Colonic mucosa (tissue), 4 donors: ENCODE data around the gene DDX25. TPM values are rescaled to one million over a fixed set of nuclear protein-coding genes. Genes with fewer than 3 reads are reported as not detected.

Experiments
- DNase-seq: peaks from one replicate; pipeline ENCODE4 v3.0.0-alpha.2; 2020
- H3K27ac ChIP-seq: fragments of 200-600 bp; one replicate; pipeline ENCODE4 v1.8.0; 2021
- H3K27me3 ChIP-seq: fragments of 200-600 bp; one replicate; pipeline ENCODE4 v1.8.0; 2021
- H3K36me3 ChIP-seq: fragments of 200-600 bp; one replicate; pipeline ENCODE4 v1.8.0; 2021
- H3K4me1 ChIP-seq: fragments of 200-600 bp; one replicate; pipeline ENCODE4 v1.8.0; 2021; ENCODE audit warnings: mild to moderate bottlenecking
- H3K4me3 ChIP-seq: fragments of 200-600 bp; one replicate; pipeline ENCODE4 v1.8.0; 2021
- H3K9ac ChIP-seq, 2 donors: one replicate each; pipeline ENCODE4 v1.7.0; 2013; ENCODE audit warnings: control low read depth in 2 of 2, low read depth in 2 of 2, low read length in 2 of 2
- H3K9me3 ChIP-seq: fragments of 200-600 bp; one replicate; pipeline ENCODE4 v1.8.0; 2021
- CTCF ChIP-seq: fragments of 200-600 bp; IDR thresholded peaks from one replicate; pipeline ENCODE4 v1.8.0; 2022; ENCODE audit warnings: antibody characterized with exemption, mild to moderate bottlenecking
- intact Hi-C: fragments of 100-400 bp; cut with DNase I; formaldehyde crosslinking; loops from one replicate; pipeline ENCODE4 v1.14.1; 2022
- total RNA-seq, 2 donors: library from RNA; stranded (reverse); fragmentation: NEBNext Ultra II Directional in 1 of 2; extraction: Animal tissue kit (Norgen Biotek cat#: 25700) in 1 of 2; gene quantifications; one replicate each; pipeline ENCODE4 v1.2.1, GENCODE V29; 2021
- donor health status: healthy.
- donor health status: DM: no; HTN: no; CAD: no.
- donor health status: DM: no; HTN: no; CAD: no.

The DDX25 gene
- total RNA-seq, 2 donors from 2014 or later: 0.16 TPM; not detected in 1

- Histone ChIP-seq H3K4me3 (no peak overlapping the region), H3K36me3 (no peaks in the 10 kb centered on the region), H3K27me3 (no peaks in the 10 kb centered on the region), H3K9ac (no peak overlapping the region), H3K9me3 (no peaks in the 10 kb centered on the region), H3K27ac (no peak overlapping the region), H3K4me1 (no peaks in the 10 kb centered on the region)
- no peak for DNase-seq
- TF ChIP-seq CTCF: no peak
- intact Hi-C loops: loop anchor here (2.0 kb wide), 1 partner anchor 271 kb away; no protein-coding TSS in a partner anchor
Observed at GRCh38 chr11:125923633-125924032, 19.3 kb downstream of the DDX25 start.

GRCh38 chr11:125924384-125925007 lies 20.2 kb downstream of the DDX25 start:
- DNase-seq: no peak
- H3K9me3 ChIP-seq: no peaks in the 10 kb centered on the region
- no peak overlapping the region for H3K27ac ChIP-seq
- H3K4me3 ChIP-seq: no peak overlapping the region
- H3K27me3 ChIP-seq: no peaks in the 10 kb centered on the region
- no peaks in the 10 kb centered on the region for H3K4me1 ChIP-seq
- TF ChIP-seq CTCF: no peak
- H3K9ac ChIP-seq: no peak overlapping the region
- intact Hi-C loops: no loop called here
- no peaks in the 10 kb centered on the region for H3K36me3 ChIP-seq

GRCh38 chr11:125925247-125925740 lies 21.0 kb downstream of the DDX25 start:
- Histone ChIP-seq H3K4me1 (no peaks in the 10 kb centered on the region), H3K4me3 (no peak overlapping the region), H3K9ac (no peak overlapping the region), H3K9me3 (no peaks in the 10 kb centered on the region), H3K36me3 (no peaks in the 10 kb centered on the region), H3K27ac (no peak overlapping the region), H3K27me3 (no peaks in the 10 kb centered on the region)
- intact Hi-C loops: no loop called here
- DNase-seq: peak; percentile 48
- no peak for TF ChIP-seq CTCF

GRCh38 chr11:125925804-125926203 lies 21.5 kb downstream of the DDX25 start:
- Histone ChIP-seq H3K4me3 (no peak overlapping the region), H3K9ac (no peak overlapping the region), H3K36me3 (no peaks in the 10 kb centered on the region), H3K27ac (no peak overlapping the region), H3K9me3 (no peaks in the 10 kb centered on the region), H3K4me1 (no peaks in the 10 kb centered on the region), H3K27me3 (no peaks in the 10 kb centered on the region)
- intact Hi-C loops: no loop called here
- no peak for DNase-seq
- TF ChIP-seq CTCF: no peak

GRCh38 chr11:125926682-125927081 lies 22.4 kb downstream of the DDX25 start:
- no peak overlapping the region for H3K4me3 ChIP-seq
- H3K9ac ChIP-seq: no peak overlapping the region
- DNase-seq: no peak
- H3K27me3 ChIP-seq: no peaks in the 10 kb centered on the region
- intact Hi-C loops: no loop called here
- no peak overlapping the region for H3K27ac ChIP-seq
- H3K9me3 ChIP-seq: no peaks in the 10 kb centered on the region
- no peaks in the 10 kb centered on the region for H3K4me1 ChIP-seq
- no peak for TF ChIP-seq CTCF
- no peaks in the 10 kb centered on the region for H3K36me3 ChIP-seq
